Stimulated activated CD4-positive, alpha-beta T cell treated with anti-CD3 and anti-CD28 coated beads, Interleukin-15, amount 100 ng/mL, for 1 hour (primary cell): ENCODE measurements around the gene NOPCHAP1.
"Not testable (repeated sequence)": the region's sequence is repeated elsewhere in the genome, so short reads cannot be mapped to it uniquely, and the experiment has no call there.

ENCODE experiments used
- DNase-seq, 2 donors: peaks; one replicate each; pipeline ENCODE4 v3.0.0-alpha.2; 2020; ENCODE audit warnings: low read depth in 1 of 2, low spot score in 1 of 2

NOPCHAP1 gene

GRCh38 chr12:104986022-104986941, at the start of gene NOPCHAP1:
Gene NOPCHAP1, plus strand, starts transcription at chr12:104986316. Its CDS starts 37 bp downstream, at chr12:104986353.
- peak; percentile 55 to 73 for DNase-seq

GRCh38 chr12:104938371-104938770, 47.7 kb upstream of the NOPCHAP1 start:
- no peak for DNase-seq

GRCh38 chr12:104939089-104939488, 47.0 kb upstream of the NOPCHAP1 start:
- DNase-seq, result no peak

GRCh38 chr12:104941454-104941853, 44.7 kb upstream of the NOPCHAP1 start:
- DNase-seq, result no peak

GRCh38 chr12:104942075-104942474, 44.0 kb upstream of the NOPCHAP1 start:
- DNase-seq, result no peak

GRCh38 chr12:104943401-104943800, 42.7 kb upstream of the NOPCHAP1 start:
- DNase-seq, result not testable (repeated sequence)

- no peak for DNase-seq
These were observed 41.9 kb upstream of the NOPCHAP1 start for GRCh38 chr12:104944252-104944651.

- DNase-seq, result not testable (repeated sequence)
These were observed 37.4 kb upstream of the NOPCHAP1 start for GRCh38 chr12:104948716-104949115.

GRCh38 chr12:104951759-104952509, 34.2 kb upstream of the NOPCHAP1 start:
- DNase-seq, result no peak

GRCh38 chr12:104952816-104953215, 33.3 kb upstream of the NOPCHAP1 start:
- DNase-seq, result no peak

GRCh38 chr12:104953323-104953722, 32.8 kb upstream of the NOPCHAP1 start:
- DNase-seq, result no peak

- no peak for DNase-seq
These were observed 30.4 kb upstream of the NOPCHAP1 start for GRCh38 chr12:104955703-104956102.

GRCh38 chr12:104956870-104957718, 29.0 kb upstream of the NOPCHAP1 start:
- DNase-seq, result no peak

- DNase-seq, result peak in 1 of 2 donors; percentile 6
These were observed 28.5 kb upstream of the NOPCHAP1 start for GRCh38 chr12:104957719-104958000.

- peak; percentile 51 to 74 for DNase-seq
These were observed 27.9 kb upstream of the NOPCHAP1 start, which contains the start of gene SLC41A2 for GRCh38 chr12:104958001-104958804. Gene SLC41A2, minus strand, starts transcription at chr12:104958290. Its CDS starts 29,763 bp downstream, at chr12:104928527.

GRCh38 chr12:104958805-104959334, 27.2 kb upstream of the NOPCHAP1 start:
- no peak for DNase-seq

GRCh38 chr12:104959335-104959841, 26.7 kb upstream of the NOPCHAP1 start:
- no peak for DNase-seq

- no peak for DNase-seq
These were observed 25.7 kb upstream of the NOPCHAP1 start for GRCh38 chr12:104960464-104960863.

GRCh38 chr12:104963757-104964156, 22.4 kb upstream of the NOPCHAP1 start:
- no peak for DNase-seq
